HL-60/S4 (cell line): Measurements from ENCODE around the gene GNAO1.

Experiments
- in situ Hi-C: fragments of 300-500 bp; cut with MboI; formaldehyde crosslinking; loops from 2 replicates; pipeline ENCODE4 v1.14.3; 2022; ENCODE audit warnings: low sequenced_read_pairs

Gene GNAO1

DNA sequence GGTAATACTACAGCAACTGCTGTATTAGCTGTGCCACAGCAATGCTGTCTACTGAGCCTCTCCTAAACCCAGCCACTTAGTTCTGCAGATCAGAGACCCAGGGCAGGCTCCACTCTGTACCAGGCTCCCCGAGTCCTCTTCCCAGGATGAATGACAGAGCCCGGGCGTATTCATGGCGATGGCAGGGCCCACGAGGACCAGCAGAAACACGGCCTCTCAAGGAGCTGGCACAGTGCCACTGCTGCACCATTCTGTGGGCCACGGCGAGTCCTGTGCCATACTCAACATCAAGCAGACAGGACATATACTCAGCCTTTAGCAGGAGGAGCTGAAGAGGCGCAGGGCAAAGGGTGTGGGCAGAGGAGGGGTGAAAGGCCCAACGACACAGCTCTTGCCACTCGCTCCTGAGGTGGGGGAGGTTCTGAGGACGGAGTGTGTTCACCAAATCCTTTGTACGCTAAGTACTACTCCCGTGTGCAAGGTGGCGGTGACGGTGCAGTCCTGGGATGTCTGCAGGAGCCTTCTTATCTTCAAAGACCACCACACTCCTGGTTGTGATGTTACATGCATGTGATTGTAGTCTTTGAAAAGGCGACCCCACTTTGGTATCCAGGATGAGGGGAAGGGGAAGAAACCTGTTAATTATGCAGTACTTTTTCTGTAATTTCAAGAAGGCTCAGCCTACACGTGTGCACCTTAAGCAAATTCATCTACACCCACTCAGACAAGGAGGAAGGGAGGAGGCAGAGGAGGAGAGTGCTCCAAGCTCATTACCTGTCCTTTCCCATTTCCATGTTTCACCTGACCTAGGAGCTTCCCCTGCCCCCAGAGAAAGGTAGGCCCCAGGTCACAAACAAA lies 136.0 kb downstream of the GNAO1 start:
- in situ Hi-C loops = no loop called here

DNA sequence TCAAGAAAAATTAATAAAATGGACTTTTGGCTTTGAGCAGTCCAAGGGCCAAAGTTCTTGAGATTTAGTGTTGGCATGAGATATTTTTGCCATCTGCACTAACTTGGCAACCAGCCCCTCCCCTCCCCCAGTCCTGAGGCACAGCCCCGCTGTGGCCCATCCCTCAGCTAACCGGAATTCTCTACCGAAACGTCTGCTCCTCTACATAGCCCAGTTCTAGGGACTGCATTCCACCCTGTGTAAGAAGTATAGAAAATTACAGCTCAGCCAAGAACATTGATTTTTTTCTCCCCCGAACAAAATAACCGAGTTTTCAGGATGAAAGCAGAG lies 136.6 kb downstream of the GNAO1 start:
- in situ Hi-C loops = no loop called here

DNA sequence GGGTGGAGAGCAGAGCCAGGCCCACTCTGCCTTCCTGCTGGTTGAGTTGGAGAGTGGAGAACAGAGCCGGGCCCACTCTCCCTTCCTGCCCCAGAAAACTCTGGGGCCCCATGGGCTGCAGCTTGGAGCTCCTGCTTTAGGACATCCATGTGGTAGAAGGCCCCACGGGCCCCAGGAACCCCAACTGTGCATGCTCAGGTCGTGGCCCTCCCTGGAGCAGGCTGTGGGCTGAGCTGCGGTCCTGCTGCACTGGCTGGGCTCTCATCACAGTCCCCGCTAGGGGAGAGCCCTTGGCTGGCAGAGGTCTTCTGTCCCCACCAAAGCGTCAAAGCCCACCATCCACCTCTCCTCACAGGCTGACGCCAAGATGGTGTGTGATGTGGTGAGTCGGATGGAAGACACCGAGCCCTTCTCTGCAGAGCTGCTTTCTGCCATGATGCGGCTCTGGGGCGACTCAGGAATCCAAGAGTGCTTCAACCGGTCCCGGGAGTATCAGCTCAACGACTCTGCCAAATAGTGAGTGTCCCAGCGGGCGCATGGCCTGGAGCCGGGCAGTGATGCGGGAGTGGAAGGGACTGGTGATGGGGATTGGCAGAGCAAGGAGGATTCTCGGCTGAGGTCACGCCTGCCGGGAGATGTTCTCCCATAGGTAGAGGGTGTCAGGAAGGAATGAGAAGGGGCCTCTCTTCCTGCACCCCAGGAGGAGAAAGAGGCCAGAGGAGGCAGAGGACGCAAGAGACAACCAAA lies 137.2 kb downstream of the GNAO1 start:
- in situ Hi-C loops = no loop called here

DNA sequence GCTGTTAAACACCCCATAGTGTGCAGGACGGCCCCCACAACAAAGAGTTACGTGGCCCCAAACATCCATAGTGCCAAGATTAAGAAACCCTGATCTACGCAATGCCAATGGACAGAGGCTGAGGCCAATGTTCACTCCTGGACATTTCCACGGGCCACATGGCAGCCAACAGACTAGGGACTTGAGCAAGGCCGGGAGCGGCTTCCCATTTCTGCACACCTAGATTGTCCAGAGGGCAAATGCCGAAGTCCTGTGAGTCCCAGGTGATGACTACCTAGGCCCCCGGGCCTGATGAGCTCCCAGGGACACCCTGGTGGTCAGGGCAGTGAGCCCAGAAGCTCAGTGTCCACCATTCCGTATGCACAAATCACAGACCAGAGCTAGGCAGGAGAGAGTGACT lies 138.6 kb downstream of the GNAO1 start:
- in situ Hi-C loops = no loop called here

DNA sequence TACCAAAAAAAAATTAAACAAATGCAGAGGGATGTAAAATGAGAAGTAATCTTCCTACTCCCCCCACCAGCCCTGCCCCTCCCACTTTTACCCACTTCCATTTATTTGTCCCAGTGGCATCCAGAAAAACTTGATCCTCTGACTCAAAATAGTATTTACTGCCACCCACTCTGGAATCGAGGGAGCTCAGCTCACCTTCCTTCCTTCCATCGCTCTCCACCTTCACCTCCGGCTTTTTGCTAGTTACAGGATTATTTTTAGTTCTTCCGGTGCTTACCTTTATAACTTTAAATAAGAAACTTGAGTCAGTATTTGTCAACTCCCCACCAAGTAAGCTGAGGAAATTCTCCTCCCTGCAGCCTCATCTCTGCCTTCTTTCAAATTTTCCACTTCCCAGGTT lies 139.2 kb downstream of the GNAO1 start:
- in situ Hi-C loops = no loop called here

DNA sequence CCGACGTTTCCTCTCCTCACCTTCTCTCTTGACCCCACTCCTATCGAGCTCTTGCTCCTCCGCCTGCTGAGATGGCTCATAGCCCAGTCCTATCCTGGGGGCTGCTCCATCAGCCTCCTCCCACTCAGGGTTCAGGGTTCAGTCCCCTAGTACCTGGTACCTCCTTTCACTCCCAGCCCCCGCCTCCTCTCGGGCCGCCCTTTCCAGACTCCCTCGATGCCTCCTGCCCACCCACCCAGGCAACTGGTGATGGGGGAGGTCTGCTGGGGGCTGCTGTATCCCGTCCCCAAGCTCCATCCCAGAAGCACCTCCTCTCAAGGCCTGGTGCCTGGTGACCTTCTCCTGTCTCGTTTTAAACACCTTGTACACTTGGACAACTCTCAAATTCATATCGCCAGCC lies 140.1 kb downstream of the GNAO1 start:
- in situ Hi-C loops = no loop called here

DNA sequence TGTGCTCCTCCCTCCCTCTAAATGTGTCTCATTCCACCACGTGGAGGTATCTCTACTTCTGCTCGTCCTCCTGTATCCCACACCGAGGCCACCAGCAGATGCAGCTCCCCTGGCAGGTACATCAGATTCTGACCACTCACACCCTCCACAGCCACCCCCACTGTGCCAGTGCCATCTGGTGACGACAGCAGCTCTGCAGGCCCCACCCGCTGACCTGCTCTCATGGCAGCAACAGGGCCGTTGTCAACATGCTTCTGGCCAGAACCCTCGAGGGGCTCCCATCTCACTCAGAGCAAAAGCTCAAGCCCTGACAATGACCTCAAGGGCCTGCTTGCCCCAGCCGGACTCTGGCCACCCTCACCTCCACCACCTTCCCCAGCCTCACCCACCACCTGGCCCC lies 140.6 kb downstream of the GNAO1 start:
- in situ Hi-C loops = no loop called here

DNA sequence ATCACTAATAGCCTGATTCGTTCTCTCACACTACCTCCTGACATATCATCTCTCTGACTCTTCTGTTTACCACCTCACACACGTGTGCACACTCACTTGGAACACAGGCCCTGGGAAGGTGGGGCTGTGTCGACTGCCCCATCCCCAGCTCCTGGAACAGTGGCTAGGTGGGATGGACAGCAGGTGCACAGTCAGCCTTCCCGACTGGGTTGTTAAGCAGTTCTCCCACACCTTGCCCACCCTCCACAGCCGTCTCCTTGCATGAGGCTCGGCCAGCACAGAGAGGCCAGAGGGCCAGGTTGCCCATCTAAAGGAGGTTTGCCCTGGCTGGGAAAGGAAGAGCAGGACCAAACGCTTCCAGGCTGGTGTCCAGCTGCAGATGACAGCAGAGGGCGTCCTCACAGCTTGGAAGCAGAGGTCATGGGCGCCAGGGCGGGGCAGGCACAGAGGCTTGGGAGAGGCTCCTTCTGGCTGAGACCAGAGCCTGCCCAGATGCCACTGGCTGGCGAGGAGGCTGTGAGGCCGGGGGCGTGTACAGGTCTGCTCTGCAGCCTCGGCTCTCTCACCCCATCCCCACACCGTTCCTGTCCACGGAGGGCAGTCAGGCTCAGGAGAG lies 141.3 kb downstream of the GNAO1 start:
- in situ Hi-C loops = no loop called here

DNA sequence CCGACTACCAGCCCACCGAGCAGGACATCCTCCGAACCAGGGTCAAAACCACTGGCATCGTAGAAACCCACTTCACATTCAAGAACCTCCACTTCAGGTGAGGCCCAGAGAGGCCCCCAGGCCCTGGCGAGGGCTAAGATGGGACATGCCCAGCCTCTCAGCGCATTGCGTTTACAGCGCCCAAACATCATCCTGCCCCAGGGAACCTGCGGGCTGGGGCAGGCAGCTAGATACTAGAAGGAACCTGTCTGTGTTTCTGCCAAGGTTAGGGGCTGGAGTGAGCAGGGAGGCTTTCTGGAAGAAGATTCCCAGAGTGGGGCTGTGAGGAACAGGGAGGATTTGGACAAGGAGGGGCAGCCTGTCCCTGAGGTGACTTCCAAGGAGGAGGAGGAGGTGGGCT lies 143.5 kb downstream of the GNAO1 start:
- in situ Hi-C loops = no loop called here

DNA sequence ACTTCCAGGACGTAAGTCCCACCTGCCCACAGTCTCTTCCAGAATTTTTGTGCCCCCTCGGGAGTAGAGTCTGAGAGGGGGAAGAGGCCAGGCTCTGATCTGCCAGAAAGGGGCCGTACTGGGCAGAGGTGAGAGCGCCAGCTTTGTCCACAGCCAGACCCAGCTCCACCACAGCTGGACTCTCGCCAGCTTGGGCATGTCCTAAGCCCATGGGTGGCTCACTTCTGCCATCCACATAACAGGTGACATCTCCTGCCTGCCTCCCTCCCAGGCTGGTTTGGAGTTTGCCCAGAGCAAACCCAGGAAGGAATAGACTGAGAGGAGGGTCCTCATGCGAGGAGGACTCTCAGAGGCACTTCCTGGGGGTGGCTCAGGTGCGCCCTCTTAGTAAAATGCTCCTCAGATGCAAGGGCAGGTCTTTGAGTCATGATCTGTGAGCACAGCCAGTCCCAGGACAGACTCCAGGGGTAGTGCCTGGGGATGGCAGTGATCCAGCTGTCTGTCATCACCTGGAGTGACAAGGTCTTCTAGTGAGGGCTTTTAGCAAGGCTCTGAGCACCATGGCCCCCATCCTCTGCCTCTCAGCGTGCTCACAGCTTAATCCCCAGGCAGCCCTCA lies 144.9 kb downstream of the GNAO1 start:
- in situ Hi-C loops = no loop called here

DNA sequence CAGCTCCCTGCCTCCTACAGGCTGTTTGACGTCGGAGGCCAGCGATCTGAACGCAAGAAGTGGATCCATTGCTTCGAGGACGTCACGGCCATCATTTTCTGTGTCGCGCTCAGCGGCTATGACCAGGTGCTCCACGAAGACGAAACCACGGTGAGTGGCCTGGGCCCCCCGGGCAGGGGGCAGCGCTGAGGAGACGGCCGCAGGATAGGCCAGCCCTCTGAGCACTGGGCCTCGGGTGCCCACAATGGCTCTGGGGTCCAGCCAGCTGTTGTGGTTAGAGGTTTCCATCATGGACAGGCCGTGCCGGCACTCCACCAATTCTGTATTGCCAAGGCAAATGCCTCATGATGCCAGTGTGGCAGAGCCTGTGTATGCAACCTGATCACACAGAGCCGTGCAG lies 145.4 kb downstream of the GNAO1 start:
- in situ Hi-C loops = no loop called here

DNA sequence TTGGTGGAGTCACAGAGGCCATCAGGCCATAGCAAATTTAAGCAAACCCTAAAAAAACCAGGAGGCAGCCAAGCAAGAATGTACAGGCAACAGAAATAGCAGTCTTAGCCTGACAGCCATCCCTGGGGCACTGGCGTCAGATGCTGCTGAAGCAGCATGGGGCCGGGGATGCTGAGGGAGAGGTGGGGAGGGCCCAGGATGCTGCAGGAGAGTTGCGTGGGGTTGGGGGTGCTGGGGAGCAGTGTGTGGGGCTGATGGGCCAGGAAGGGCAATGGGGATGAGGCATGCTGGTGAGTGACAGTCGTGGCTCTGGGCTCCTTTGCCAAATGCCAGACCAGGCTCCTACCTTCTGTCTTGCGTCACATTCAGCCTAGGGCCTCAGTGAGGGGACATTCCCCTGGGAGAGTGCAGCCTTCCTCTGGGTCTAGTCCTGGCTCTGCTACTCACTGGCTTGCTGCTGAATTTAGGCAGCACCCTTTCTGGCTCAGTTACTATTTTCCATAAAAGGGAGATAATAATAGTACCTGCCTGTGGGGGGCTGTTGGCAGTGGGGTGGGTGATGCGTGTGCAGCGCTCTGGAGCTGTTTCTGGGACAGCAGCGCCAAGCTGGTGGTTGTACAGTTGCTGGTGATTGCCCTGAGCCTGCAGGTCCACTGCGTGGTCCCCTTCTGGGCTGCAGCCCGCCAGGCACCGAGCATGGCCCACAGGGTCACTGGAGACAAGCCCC lies 146.0 kb downstream of the GNAO1 start:
- in situ Hi-C loops = no loop called here

DNA sequence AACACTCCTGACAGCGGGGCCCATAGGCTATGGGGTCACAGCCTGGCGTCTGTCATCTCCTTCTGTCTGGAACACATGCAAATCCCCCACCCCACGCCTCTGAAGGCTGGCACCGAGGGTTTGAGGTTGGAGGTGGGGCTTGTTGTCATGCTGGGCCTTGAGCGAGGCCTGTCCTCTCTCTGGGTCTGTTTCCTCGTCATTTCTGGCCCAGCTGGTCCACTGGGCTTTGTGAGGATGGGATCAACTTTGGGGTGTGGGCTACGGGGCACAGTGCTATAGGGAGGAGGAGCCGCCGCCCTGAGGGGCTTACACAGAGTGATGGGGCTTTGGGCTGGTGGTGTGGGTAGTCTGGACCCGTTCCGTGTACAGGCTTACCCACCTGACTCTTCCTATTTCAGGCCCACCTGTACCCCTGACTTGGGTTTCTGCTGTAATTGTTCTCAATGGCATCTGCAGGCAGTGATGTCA lies 146.6 kb downstream of the GNAO1 start:
- in situ Hi-C loops = no loop called here

DNA sequence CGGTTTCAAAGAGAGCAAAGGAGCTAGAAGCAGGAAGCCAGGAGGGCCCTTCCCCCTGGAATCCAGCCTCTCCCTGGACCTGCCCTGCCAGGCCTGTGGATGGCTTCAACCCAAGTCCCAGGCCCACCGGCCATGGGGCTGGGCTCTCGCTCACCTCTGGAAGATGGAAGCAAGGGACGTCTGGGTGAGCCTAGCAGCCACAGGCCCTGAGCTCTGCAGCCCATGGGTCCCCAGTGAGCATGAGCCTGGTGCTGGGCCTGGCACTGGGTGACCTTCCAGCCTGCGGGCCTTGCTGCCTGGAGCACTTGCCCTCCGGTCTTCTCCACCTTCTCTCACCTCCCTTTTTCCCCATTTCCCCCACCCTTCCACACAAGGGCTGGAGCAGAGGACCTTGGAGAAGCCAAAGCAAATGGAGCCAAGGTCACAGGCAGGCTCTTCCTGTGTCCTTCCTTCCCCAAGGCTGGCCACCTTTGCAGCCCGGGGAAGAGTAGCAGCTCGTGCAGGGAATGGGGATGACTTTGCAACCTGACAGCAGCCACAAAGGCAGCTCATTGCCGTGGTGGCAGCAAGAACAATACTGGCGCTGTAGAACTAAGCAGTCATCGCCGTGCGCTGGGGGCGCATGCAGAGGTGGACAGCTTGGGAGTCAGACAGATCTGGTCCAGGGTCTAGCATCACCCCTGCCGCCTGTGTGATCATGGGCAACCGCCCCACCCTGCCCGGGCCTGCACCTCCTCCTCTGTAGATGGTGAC lies 147.5 kb downstream of the GNAO1 start:
- in situ Hi-C loops = no loop called here

DNA sequence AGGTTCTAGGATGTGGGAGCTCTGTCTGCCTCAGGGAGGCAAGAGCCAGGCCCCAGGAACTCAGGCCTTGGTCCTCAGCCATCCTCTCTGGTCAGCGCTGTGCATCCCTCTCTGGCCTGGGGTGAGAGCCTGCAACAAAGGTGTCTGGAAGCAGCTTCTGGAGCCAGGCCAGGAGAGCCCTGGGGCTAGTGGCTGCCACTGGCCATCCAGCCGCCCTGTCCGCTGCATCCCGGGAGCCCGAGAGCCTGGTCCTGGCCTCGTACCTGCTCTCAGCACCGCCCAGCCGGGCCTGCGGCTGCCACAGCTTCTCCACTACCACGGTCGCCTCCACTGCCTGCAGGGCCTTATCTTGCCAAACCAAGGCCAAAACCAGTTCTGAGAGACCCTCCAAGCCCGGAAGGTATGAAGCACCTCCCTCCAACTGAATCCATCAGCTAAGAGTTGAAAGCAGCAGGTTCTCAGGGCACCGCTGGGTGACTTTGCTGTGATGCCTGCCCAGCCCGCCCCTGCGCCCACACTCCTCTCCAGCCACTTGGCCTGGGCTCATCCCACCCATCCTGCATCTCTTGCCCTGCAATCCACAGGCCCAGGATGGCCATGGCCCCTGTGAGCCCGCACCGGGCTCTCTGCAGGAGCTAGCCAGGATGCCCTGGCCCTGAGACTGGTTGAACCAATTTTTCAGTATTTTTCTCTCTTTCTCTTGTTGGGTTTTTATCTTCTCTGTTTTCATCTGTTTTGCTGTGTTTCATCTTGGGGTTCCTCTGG lies 148.3 kb downstream of the GNAO1 start:
- in situ Hi-C loops = no loop called here

DNA sequence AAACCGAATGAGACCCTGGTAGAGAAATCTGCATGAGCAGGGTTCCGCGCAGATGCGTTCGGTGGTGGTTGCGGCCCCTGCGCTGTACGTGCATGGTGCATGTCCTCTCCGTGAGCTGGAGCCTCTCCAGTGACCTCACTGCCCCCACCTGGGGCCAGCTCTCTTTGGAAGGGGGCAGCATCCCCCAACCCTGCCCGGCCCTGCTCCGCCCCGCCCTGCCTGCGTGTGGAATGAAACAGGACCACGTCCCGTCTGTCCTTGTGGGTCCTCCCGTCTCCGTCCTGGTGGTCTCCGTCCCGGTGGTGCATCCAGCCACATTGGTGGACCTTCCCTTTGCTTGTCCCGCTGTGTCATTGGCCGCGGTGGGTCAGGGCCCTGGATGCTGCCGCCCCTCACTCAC lies 149.1 kb downstream of the GNAO1 start:
- in situ Hi-C loops = no loop called here

DNA sequence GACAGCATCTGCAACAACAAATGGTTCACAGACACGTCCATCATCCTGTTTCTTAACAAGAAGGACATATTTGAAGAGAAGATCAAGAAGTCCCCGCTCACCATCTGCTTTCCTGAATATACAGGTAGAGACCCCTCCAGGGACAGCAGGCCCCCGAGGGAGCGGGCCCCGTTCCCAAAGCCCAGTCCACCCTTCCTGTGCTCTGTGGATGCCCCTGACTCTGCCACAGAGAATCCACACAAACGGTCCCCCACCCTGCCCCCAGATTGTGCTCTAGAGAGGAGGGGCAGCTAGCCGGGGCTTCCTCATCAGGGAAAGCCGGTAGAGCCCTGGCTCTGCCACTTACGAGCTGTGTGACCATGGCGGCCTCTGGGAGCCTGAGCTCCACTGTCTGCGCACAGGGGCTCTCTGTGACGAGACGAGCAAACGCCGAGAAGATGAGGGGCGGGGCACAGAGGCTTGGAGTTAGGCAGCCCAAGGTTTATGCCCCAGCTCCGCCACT lies 149.6 kb downstream of the GNAO1 start:
- in situ Hi-C loops = no loop called here

DNA sequence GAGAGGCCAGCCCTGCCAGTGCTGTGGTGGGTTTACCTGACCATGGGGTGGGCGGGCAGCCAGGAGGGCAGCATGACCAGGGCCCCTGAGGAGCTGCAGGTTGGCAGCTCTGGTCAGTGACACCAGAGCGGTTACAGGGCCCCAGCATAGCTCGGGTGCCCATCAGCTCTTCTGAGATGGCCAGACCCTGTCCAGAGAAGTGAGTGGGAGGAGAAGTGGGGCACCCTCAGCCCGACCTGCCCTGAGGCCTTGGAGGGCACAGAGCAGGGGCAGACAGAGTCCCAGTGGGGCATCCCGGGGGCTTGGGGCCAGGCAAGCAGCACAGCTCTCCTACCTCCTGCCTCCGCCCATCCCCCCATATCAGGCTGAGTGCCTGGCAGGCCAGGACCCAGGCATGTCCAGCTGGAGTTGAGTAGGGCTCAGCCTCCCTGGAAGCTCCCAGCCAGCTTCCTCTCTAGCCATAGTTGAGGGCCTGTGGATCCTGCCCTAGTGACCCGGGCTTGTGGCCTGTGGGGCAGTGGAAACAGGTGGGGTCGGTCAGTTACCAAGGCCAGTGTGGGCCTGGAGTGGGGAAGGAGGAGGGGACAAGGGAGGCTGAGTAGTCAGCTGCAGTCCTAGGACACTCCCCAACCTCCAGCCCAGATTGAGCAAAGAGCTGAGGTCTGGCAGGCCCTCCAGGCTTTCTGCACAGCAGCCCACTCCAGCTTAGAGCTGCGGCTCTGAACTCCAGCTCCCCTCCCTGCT lies 150.5 kb downstream of the GNAO1 start:
- in situ Hi-C loops = no loop called here
